CD4-positive, alpha-beta T cell treated with Interferon alpha-2 for 1 hour (primary cell): ENCODE results near the gene POU2F1.

Experiments used
- DNase-seq, 2 donors: peaks; one replicate each; pipeline ENCODE4 v3.0.0-alpha.2; 2020 to 2022

The POU2F1 gene

DNA sequence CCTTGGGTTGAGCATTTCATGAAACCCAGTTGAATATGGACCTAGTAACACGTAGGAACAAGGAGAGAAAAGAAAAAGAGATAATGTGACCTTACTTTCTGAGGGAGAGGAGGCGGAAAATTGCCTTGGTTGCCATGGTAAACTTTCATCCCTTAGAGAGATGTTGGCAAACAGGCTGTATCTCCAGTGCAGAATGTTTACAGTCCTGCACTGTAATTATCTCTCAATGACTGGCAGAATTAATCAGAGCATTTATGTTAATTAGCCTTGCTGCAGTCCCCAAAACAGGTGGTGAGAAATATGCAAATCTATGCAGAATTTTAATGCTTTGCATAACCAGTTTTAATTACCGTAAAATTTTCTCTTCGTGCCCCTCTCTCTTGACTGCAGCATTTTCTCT is 150.3 kb downstream of the POU2F1 start:
- DNase-seq: no peak

DNA sequence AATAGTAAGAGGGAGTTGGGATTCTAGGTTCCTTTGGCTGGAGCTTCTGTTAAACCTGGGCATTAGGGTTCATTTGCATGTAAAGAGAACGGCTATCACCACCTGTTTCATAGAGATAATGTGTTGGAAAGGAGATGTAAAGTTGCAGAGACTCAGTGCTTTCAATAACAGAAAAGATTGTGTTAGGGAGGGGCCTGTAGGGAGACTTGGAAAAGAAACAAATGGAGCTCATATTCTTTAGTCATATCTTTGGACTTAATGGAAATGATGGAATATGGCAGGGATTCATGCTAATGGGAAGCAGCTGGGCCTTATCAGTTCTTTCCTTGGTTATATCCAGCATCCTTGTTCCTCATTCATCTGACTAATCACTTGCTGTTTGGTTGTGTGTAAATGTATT is 152.7 kb downstream of the POU2F1 start:
- no peak for DNase-seq

DNA sequence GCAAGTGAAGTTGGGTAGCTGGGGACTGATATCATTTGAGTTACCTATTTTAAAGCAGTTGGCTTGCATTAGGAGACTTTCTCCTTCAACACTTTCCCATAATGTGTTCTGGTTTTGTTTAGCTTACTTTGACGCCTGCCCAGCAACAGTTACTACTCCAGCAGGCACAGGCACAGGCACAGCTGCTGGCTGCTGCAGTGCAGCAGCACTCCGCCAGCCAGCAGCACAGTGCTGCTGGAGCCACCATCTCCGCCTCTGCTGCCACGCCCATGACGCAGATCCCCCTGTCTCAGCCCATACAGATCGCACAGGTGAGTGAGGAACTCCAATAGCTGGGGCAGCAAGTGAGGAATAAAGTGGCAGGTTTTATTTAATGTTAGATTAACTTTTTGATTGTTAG is 153.3 kb downstream of the POU2F1 start:
- DNase-seq: no peak

DNA sequence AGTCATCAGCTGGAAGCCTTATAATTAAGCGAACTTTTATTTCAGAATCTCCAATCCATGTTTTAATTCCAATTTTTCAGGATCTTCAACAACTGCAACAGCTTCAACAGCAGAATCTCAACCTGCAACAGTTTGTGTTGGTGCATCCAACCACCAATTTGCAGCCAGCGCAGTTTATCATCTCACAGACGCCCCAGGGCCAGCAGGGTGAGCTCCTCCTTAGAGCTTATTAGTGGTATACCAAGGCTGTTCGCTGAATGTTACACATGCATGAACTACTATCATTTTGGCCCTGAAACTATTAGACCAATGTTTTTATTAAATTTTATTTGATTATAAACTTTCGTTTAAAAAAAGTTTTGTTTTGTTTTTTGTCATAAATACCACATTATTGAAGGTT is 155.3 kb downstream of the POU2F1 start:
- no peak for DNase-seq

DNA sequence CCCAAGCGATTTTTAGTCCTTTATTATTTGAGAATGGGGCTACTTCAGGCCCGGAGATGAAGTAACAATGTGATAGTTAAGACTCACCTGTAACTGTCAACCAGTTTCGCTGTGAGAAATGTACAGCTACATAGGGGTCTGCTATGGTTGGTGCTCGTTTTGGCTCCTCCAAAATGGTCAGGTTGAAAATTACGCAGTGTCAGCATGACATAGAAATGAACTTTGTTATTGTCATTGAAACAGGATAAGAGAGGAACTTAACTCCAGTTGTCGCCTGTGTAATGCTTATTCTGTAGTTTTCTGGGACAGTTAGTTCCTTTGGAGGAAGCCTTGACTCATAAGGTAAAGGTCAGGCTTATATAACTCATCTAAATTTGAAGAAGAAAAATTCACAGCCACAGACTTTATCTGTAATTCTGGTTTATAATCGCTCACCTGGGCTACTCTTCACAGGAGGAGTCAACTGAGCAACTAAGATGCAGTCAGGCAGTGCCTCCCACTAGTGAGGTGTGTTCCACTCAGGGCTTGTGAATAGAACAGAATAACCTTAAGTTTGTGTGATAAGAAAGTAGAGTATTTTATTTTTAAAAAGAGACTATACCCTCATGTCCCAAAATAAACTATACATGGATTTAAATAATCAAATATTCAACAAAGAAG is 166.7 kb downstream of the POU2F1 start:
- DNase-seq: no peak

DNA sequence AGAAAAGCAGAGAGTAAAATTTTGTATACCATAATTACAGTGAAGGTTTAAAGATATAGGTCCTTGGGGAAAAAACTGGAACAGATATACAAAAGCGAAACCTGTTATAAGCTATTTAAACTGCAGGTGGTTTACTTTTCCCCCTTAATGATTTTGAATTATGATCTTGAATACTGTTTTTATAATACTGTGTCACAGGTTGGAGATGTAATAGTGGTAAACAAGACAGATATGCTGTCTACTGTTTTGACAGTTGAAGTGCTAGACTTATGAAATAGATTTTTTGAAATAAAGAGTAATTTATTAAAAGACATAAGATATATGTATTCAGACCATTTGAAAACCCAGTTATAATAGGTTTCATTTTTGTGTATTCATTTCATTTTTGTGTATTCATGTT is 168.3 kb downstream of the POU2F1 start:
- DNase-seq: no peak

DNA sequence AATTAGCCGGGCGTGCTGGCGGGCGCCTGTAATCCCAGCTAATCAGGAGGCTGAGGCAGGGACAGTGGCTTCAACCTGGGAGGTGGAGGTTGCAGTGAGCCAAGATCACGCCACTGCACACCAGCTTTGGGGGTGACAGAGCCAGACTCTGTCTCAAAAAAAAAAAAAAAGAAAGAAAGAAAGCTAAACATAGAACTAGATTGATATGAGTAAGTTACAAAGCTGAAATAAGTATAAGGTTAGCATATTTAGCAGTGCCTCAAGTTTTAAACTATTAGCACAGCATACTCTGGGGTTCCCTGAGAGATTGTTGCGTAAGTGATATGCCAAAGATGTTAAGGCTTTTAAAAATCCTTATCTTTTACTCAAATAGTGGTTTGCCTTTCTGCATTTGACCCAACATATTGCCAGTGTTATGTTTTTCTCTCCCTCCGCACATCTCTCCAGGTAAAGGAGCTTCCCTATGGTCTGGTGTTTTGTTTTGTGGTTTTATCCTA is 171.6 kb downstream of the POU2F1 start:
- DNase-seq: no peak

DNA sequence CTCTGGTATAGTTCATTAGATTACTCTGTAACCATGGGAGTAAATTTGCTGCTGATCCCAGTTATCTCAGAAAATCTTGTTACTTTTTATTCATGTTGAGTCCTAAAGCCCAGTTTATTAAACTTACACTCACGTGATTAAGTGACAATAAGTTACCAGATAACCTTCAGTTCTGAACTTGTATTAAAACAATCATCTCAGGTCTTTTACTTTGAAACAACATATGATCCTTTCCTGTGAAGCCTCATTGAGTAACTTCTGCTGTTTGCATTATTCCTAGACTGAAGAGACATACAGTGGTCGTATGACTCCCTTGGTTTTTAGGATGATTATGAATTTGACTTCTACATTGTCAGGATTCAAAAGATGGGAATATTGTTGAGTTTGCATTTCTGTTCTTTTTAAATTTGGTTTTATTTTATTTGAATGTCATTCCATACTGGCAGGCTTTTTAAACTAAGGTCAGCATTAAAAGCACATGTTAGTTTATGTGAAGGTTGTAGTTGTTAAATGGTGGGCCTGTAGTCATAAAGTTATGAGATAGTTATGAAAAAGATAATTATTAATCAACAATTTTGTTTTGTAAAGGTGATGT is 179.8 kb downstream of the POU2F1 start:
- DNase-seq: no peak

DNA sequence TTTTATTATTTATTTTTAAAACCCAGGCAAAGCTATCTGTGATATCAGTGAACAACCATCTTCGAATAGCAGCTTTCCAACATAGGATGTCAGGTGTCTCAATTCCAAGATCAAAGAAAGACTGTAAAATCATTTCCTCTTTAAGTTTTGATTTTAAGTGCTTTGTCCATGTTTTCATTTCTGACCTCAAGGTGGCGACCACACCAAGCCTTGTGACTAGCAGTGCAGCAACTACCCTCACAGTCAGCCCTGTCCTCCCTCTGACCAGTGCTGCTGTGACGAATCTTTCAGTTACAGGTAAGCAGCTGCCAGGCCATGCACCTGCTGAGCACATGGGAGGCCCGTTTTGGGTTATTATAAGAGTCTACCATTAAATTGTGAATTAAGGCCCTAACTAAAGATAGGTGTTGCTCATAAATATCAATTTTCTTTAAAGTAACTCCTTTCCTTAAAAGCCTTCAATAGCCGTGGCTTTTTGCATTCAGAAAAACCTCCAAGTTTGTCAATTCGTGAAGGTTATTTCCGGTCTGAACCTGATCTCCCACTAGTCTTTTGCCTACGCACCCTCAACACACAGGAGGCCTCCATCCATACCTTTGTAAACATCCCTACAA is 180.7 kb downstream of the POU2F1 start:
- peak; percentile 52 to 69 for DNase-seq

DNA sequence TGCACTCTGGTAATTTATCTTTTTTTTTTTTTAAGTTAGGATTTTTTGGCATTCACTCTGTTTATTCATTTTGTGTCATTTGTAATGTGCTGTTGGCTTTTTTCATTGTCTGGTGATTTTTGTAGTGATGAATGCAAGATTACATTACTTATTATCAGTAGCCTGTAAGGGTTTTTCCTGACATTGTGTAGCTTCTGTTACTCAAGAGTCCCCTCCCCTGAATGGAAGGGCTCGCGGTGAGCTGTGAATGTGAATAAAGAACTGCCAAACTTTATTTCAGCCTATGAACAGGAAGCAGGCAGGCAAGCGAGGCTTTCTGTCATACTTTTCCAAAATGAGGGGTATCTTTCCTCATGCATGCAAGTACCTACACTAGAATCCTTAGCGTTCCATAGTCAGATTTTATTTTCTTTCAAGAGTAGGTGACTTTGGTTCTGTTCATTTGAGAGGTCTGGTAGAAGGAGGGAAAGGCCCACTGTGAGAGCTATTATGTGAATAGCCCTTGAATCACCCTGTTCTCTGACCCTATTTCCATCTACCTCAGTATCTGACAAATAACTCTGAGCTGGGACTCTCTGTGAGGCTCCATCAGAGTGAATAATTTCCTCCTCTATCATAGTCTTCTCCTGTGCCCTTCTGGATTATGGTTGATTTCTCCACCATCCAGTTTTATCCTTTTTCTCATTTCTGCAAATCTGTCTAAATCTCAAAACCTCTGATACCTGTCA is 183.6 kb downstream of the POU2F1 start:
- DNase-seq: no peak

DNA sequence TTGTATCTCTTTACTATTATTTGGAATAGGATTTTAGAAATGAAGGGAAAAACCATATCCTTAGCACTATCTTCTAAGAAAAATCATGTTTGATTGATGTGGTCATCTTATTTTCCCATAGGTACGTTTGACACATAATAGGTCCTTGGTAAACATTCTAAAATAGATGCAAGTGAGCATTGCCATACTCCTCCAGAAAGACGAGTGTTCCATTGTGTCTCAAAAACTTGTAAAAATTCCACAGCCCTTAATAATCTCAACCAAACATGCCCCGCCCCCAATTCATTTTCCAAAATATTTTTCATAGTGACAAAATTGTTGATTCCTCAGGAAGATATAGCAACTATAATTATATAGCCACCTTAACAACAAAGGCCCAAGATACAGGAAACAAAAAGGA is 184.2 kb downstream of the POU2F1 start:
- DNase-seq: no peak

DNA sequence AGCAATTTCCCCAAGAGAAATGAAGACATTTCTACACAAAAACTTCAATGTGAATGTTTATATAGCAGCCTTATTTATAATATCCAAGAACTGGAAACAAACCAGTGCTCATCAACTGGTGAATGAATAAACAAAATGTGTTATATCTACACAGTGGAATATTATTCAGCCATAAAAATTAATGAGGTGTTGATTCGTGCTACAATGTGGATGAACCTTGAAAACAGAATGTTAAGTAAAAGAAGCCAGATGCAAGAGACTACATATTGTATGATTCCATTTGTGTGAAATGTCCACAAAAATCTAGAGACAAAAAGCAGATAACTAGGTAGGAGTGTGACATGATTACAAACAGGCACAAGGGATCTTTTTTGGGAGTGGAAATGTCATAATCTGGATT is 187.7 kb downstream of the POU2F1 start:
- DNase-seq: no peak

DNA sequence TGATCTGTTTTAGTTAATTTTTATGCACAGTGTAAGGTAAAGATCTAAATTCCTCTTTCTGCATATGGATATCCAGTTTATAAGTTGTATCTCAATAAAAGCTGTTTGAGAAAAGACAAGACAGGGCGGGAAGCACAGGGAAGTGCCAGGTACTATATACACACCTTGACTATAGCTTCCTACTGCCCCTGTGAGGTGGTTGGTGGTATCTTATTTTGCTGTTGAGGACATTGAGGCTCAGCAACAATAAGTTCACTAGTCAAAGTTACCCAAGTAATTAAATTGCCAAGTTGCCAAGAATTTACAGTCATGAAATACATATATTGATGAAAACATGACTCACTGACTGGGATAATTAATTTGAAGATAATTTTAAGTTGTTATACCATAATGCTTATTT is 188.5 kb downstream of the POU2F1 start:
- DNase-seq: no peak

DNA sequence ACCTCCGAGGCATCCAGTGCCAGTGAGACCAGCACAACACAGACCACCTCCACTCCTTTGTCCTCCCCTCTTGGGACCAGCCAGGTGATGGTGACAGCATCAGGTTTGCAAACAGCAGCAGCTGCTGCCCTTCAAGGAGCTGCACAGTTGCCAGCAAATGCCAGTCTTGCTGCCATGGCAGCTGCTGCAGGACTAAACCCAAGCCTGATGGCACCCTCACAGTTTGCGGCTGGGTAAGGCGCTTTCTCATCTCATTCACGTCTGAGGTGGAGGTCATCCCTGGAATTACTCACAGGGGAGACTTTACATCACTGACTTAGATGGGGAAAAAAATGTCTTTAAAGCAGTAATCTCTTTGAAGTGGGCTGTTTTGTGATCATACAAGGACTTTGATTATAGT is 191.4 kb downstream of the POU2F1 start:
- DNase-seq: no peak

DNA sequence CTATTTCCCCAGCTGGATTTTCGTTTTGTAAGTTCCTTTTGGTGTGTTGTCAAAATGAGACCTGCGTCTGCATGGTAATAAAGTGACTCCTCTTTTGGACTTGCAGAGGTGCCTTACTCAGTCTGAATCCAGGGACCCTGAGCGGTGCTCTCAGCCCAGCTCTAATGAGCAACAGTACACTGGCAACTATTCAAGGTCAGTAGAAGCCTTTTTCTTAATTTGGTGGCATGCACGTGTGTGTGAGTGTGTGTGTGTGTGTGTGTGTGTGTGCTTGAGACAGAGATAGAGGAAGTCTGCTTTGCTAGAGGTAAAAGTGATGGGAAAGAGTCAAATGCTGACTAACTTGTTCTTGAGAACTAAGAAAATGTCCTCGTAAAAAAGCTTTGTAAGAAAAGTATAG is 192.2 kb downstream of the POU2F1 start:
- DNase-seq: no peak

DNA sequence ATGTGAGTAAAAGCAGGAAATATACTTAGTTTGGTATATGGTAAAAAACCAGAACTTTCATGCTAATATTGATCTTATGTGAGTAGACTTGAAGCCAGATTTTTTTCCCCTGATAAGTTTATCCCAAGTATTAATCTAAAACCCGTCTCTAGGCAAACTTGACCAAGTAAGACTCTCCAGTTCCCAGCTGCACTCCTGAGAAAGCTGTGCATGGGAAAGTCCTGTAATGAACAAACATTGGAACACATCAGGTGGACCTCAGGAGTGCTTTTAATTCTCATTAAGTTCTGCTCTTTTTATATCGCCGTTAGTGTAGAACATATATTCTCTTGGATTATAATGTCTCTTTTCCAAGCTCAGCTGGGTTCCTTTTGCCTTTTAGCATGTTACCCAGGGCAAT is 192.6 kb downstream of the POU2F1 start:
- DNase-seq: no peak

DNA sequence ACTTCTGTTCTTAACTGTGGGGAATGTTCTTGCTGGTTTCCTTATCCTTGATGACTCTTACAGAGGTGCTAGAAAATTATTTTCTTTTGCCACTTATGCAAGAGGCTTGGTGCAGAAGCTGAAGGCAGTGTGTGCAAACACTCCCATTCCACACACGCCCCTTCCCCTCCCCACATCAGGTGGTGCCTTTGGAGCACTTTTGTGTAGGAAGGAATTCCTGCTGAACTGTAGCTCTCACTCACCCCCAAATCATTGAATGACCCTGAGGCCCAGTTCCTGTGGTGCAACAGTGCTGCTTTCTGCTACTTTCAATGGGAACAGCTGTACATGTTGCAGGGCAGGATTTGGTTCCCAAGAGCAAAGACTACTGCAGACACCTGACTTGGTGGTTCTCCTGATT is 195.8 kb downstream of the POU2F1 start:
- DNase-seq: no peak

DNA sequence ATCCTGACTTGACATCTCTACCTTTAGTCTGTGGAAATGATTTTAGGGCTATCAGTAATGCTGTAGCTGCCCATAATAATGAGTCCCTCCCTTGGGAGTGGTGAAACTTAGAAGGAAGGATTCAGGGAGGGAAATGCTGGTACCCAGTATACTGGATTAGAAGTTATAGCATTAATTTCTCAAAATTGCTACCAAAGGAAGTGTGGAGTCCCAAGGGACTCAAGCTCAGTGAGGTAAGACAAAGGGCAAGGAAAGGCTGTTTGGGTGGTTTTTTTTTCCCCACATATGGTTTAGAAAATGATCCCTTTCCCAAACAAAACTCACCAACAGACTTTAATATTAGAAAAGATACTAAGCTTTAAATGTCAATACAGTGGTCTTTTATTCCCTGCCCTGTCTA is 197.7 kb downstream of the POU2F1 start:
- DNase-seq: no peak

DNA sequence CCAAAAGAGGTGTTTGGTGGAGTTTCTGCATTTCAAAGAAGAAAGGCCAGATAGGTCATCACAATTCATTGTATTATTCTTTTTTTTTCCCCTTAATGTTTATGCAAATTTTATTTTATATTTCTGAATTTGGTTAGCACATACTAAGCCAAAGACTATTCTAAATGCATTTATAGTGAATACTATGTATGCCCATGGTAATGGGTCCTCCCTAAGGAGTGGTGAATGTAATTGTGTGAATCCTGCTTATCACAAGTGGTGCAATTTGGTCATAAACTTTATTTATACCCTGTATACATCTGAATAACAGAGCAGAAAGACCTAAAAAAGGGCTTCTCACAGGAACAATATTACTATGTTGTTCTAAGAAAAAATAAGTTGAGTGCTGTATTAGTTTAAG is 198.6 kb downstream of the POU2F1 start:
- no peak for DNase-seq

DNA sequence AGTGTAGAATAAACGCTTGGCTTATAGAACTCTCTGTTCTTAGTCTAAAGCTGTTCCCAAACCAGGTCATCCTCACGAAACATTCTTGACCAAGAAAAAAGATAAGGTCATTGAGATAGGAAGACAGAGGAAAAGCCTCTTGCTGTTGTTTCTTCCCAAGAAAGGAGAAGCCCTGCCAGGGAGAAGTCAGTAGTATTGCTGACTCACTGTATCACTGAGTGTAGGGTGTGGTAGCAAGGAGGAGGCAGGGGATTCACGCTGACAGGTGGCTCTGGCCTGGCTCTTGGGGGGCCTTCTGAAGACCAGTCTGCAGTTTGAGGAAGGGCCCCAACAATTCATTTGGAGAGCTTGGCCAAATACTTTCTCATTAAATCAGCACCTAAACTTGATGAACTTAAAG is 199.8 kb downstream of the POU2F1 start:
- DNase-seq: no peak

DNA sequence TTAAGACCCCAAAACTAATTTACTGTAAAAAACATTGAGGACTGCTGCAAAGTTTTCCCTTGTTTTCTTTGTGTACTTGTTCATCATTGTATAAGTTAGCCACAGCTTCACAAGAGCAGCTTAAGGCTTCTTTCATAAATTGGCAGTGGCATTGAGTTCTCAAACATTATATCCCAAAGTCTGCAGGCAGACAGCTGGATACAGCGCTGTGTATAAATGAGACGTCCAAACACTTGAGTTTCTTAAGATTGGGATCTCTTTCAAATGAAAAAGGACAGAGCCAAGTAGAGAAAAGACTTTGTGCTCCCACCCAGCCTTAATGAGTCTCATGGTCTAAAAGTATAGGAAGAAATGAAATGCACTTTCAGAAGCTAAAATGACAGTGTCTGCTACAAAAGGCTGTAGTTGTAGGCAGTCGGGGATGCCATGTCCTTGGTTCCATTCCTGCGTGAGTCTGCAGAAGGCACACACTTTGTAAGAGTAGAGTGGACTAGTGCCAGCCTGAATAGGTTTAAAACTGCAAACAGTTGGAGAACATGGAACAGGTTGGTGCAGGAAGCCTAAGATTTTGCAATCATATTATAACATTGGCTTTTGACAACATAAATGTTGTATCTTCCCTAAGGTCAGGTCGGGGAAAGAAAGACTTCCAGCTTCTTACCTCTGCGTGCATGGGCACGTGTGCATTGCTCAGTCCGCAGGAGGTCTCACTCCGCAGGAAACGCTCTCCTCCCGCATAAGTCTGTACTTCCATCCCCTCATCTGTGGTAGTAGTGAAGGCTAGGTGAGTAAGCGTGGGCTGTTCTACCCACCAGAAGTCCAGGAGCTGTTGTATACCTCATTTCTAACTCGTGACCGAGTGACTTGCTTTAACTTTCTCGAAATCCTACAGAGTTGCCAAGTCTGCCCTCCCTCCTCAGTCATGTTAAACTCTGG is 203.3 kb downstream of the POU2F1 start:
- no peak for DNase-seq

DNA sequence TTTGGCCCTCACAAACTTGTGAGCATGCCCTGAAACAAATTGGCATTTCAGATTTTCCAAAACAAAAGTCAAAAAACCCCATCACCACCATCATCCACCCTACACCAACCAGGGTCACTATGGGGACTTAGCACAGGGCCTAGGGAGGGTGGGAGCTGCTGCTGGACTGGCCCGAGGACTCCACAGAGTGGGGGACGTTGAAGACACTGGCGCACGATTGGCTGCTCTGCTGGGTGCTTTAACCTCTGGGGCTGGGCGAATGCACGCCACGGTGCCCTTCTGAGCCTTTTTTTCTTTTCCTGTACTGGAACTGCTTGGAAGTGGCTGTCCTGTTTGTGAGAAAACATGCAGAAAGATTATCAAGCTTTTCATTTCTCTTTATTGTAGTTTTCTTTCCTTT is 204.8 kb downstream of the POU2F1 start:
- DNase-seq: no peak

DNA sequence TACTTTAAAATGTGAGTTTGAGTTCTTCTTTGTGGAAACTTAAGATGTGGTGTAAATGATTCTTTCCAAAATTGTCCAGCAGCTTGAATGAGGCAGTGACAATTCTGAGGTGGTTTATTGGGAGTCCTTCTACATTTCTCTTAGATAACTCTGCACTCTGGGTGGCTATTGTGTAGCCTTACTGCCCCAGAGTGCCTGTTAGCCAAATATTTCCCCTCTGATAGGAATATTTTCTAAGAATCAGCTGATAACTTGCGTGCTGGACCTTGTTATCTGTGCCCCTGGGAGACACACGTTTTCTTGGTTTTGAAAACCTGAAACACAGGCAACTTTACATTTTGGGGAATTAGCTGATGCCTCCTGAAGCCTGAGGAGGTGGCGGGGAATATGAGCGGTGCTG is 206.0 kb downstream of the POU2F1 start:
- no peak for DNase-seq
